Measurements from ENCODE around the gene BARHL1. TPM values are rescaled to one million over a fixed set of nuclear protein-coding genes. Genes with fewer than 3 reads are reported as not detected.
A peak's percentile ranks its signal among the peaks of the same experiment; 100 is the strongest.

The BARHL1 gene
- total RNA-seq, 4 donors from 2014 or later: not detected

DNA sequence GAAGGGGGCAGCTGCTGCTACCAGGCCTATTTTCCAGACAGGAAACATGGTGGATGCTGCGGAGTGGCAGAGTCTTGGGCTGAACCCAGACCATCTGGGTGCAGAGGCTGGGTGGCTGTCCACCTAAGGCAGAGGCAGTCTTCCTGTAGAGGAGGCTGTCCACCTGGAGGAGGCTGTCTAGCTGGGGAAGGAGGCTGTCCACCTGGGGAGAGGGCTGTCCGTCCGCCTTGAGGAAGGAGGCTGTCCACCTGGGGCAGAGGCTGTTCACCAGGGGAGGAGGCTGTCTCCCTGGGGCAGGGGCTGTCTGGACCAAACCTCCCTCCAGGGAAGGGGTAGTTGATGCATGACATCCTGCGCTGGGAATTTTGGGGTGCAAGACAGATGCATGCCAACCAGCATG lies 39.2 kb upstream of the BARHL1 start:
- WGBS, 2 donors (ENCODE audit: low coverage in 1 of 2): 73 to 80% methylated on average over 3 of the region's 4 CpGs
- in situ Hi-C loops (cut with MboI; ENCODE audit: low pct_ligation_motif_present in 1 of 4, low pct_unique_long_range_greater_than_20kb in 1 of 4, low sequenced_read_pairs in 3 of 4): no loop called here
- intact Hi-C loops (cut with DNase I; ENCODE audit: low total_unique reads): no loop called here
- no peaks in the 10 kb centered on the region for H3K36me3 ChIP-seq
- no peaks in the 10 kb centered on the region for H3K9me3 ChIP-seq
- no peak overlapping the region for H3K27ac ChIP-seq
- H3K4me1 ChIP-seq: peaks cover 0 to 24% (median 8%) of the 10 kb centered on the region in 4 donors
- no peak overlapping the region for H3K4me3 ChIP-seq
- TF ChIP-seq POLR2A (IDR thresholded peaks at IDR 0.05) (no peak), POLR2AphosphoS5 (IDR thresholded peaks at IDR 0.05) (no peak), EP300 (IDR thresholded peaks at IDR 0.05; ENCODE audit: low read depth) (no peak)
- TF ChIP-seq, protein P1, sequence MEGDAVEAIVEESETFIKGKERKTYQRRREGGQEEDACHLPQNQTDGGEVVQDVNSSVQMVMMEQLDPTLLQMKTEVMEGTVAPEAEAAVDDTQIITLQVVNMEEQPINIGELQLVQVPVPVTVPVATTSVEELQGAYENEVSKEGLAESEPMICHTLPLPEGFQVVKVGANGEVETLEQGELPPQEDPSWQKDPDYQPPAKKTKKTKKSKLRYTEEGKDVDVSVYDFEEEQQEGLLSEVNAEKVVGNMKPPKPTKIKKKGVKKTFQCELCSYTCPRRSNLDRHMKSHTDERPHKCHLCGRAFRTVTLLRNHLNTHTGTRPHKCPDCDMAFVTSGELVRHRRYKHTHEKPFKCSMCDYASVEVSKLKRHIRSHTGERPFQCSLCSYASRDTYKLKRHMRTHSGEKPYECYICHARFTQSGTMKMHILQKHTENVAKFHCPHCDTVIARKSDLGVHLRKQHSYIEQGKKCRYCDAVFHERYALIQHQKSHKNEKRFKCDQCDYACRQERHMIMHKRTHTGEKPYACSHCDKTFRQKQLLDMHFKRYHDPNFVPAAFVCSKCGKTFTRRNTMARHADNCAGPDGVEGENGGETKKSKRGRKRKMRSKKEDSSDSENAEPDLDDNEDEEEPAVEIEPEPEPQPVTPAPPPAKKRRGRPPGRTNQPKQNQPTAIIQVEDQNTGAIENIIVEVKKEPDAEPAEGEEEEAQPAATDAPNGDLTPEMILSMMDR (IDR thresholded peaks at IDR 0.05): no peak
- H3K27me3 ChIP-seq: peaks cover 18% of the 10 kb centered on the region
- DNase-seq: no peak

DNA sequence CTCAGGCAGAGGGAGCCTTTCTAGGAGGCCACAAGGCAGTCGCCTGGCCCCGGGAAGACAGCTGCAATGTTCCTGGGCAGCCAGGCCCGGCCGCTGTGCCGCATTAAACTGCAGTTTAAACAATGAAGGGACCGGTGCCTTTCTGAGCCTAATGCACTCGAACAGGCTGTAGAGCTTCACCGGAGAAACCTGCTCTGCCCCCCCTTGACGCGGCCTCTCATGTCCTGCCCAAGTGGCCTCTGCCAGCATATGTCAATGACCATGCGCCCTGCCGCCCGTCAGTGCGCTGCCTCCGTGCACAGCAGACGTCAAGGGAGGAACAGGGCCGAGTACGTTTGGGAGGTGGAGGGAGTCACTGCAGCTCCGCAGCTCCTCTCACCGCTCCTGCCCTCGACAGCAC lies 38.4 kb upstream of the BARHL1 start:
- Histone ChIP-seq H3K27ac (no peak overlapping the region), H3K4me1 (peaks cover 0 to 17% (median 6%) of the 10 kb centered on the region in 4 donors), H3K4me3 (no peak overlapping the region), H3K36me3 (no peaks in the 10 kb centered on the region), H3K27me3 (peaks cover 18% of the 10 kb centered on the region), H3K9me3 (no peaks in the 10 kb centered on the region)
- intact Hi-C loops (cut with DNase I; ENCODE audit: low total_unique reads): no loop called here
- TF ChIP-seq, protein P1 (IDR thresholded peaks at IDR 0.05): no peak
- no peak for TF ChIP-seq EP300 (IDR thresholded peaks at IDR 0.05; ENCODE audit: low read depth)
- TF ChIP-seq POLR2A (IDR thresholded peaks at IDR 0.05): no peak
- TF ChIP-seq POLR2AphosphoS5 (IDR thresholded peaks at IDR 0.05): no peak
- in situ Hi-C loops (cut with MboI; ENCODE audit: low pct_ligation_motif_present in 1 of 4, low pct_unique_long_range_greater_than_20kb in 1 of 4, low sequenced_read_pairs in 3 of 4): no loop called here
- WGBS, 2 donors (ENCODE audit: low coverage in 1 of 2): 69% methylated on average over 6 to 21 of the region's 21 CpGs
- DNase-seq: no peak

DNA sequence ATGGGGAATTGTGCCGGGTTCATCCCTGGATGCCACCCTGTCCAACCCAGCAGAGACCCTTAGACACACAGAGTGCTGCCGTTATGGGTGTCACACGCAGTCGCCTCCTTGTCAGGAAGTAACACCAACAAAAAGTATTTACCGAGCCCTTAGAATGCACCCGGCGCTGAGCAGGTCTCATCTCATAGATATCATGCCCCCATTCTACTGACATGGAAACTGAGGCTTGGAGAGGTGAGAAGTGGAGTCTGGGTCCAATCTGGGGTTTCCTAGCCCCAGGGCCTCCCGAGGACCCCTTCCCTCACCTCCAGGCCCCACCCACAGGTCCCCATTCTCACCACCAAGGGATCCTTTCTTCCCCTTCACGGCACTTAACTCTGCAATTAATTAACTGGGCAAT lies 36.8 kb upstream of the BARHL1 start:
- Histone ChIP-seq H3K27ac (no peak overlapping the region), H3K4me1 (peaks cover 0 to 10% (median 6%) of the 10 kb centered on the region in 4 donors), H3K9me3 (no peaks in the 10 kb centered on the region), H3K36me3 (no peaks in the 10 kb centered on the region), H3K27me3 (peaks cover 18% of the 10 kb centered on the region), H3K4me3 (no peak overlapping the region)
- no peak for DNase-seq
- WGBS, 2 donors (ENCODE audit: low coverage in 1 of 2): 68 to 78% methylated on average over 5 to 9 of the region's 9 CpGs
- no peak for TF ChIP-seq EP300 (IDR thresholded peaks at IDR 0.05; ENCODE audit: low read depth)
- TF ChIP-seq POLR2A (IDR thresholded peaks at IDR 0.05): no peak
- no peak for TF ChIP-seq POLR2AphosphoS5 (IDR thresholded peaks at IDR 0.05)
- TF ChIP-seq, protein P1 (IDR thresholded peaks at IDR 0.05): no peak
- intact Hi-C loops (cut with DNase I; ENCODE audit: low total_unique reads) (no loop called here), in situ Hi-C loops (cut with MboI; ENCODE audit: low pct_ligation_motif_present in 1 of 4, low pct_unique_long_range_greater_than_20kb in 1 of 4, low sequenced_read_pairs in 3 of 4) (no loop called here)

DNA sequence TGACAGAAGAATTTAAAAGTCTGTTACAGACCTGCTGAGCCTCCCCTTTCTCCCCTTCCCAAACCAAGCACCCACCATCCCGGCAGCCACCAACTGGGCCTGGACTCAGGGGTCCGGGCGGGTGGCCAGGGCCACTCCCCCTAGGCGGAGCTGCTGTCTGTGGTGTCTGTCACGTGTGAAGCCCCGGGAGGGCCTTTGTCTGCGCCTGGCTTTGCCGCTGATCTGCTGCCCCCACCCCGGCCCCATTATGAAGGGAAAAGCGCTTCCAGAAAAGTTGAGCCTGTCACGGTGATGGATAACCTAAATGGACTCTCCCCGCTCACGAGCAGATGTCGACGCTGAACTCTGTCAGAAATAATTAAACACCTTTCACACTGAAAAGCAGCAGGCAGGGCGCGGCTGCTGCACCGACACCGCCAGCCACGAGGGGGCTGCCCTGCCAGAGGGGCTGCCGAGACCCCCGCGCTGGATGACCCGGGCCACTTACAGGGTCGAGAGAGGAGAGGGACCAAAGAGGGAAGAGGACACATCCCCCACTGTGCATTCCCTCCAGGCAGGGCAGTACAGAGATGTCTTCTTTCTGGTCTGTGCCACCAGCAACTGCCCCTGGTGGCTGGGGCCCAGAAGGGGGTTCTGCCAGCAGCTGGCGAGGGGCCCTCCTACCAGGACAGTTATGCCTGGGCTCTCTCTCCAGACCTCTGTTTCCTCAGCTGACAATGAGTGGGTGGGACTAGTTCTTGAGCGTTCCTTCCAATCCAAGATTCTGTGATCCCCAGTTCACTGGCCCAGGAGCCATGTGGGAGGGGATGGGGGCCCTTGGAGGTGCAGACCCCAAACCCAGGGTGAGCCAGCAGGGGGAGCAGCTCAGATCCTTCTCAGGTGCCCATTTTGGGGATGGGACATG lies 36.0 kb upstream of the BARHL1 start:
- DNase-seq: no peak
- H3K4me1 ChIP-seq: peaks cover 0 to 10% (median 6%) of the 10 kb centered on the region in 4 donors
- H3K4me3 ChIP-seq: peak overlapping the region in 1 of 4 donors; percentile 19
- intact Hi-C loops (cut with DNase I; ENCODE audit: low total_unique reads): no loop called here
- 6% methylated on average over 20 of the region's 27 CpGs; no CpG with 5 or more reads in 1 of the 2 donors for WGBS, 2 donors (ENCODE audit: low coverage in 1 of 2)
- H3K9me3 ChIP-seq: no peaks in the 10 kb centered on the region
- in situ Hi-C loops (cut with MboI; ENCODE audit: low pct_ligation_motif_present in 1 of 4, low pct_unique_long_range_greater_than_20kb in 1 of 4, low sequenced_read_pairs in 3 of 4): no loop called here
- no peaks in the 10 kb centered on the region for H3K36me3 ChIP-seq
- H3K27ac ChIP-seq: no peak overlapping the region
- peaks cover 18% of the 10 kb centered on the region for H3K27me3 ChIP-seq
- TF ChIP-seq, protein P1 (IDR thresholded peaks at IDR 0.05): peak in 4 of 5 experiments; percentile 20 to 39 (median 24)
- no peak for TF ChIP-seq EP300 (IDR thresholded peaks at IDR 0.05; ENCODE audit: low read depth)

All from transverse colon (tissue), 4 donors.